SKM-1 (cell line): ENCODE data around the gene BLNK.
A peak's percentile ranks its signal among the peaks of the same experiment; 100 is the strongest.
"Not testable (repeated sequence)": the region's sequence is repeated elsewhere in the genome, so short reads cannot be mapped to it uniquely, and the experiment has no call there.

Experiments used
- DNase-seq: peaks from one replicate; lab custom pipeline; 2025; ENCODE audit not compliant: unreplicated experiment; lab: John Stamatoyannopoulos, UW

The BLNK gene

DNA sequence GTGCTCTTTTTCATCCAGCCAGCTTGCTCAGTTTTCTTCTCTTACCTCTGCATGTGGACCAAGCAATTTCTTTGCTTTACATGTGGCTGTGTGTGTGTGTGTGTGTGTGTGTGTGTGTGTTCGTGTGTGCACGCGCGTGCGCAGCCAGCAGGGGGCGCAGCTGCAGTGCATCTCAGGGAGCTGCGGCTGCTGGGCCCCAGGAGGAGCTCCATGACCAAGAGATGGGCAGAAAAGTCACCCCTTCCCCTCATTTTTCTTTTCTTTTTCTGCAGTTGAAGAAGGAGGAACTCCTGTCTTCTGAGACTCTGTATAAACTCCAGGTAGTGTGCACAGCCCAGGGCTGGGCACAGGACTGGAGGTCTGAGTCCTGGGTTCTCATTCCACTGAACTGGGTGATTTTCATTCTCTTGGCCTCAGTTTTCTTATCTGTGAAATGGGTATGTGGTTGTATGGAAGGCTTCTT lies 41.8 kb downstream of the BLNK start:
- DNase-seq: peak; percentile 20

DNA sequence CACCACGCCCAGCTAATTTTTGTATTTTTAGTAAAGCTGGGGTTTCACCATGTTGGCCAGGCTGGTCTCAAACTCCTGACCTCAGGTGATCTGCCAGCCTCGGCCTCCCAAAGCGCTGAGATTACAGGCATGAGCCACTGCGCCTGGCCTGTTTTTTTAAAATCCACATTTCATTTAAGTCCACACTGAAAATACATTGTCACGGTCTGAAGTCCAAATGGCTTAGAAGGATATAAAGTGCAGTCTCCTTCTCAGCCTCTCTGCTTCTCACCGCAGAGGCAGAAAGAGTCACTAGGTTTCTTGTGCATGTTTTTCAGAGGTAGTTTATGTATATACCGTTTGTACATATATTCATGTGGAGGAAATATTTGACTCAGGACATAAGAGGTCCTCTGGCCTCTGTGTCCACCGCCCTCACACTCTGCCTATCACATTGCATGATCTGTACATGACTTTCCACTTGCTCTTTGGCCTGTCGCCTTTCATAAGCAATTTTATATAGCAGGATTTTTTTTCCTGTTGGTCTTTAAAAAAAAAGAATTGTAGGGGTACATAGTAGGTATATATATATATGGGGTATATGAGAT lies 42.9 kb downstream of the BLNK start:
- no peak for DNase-seq

DNA sequence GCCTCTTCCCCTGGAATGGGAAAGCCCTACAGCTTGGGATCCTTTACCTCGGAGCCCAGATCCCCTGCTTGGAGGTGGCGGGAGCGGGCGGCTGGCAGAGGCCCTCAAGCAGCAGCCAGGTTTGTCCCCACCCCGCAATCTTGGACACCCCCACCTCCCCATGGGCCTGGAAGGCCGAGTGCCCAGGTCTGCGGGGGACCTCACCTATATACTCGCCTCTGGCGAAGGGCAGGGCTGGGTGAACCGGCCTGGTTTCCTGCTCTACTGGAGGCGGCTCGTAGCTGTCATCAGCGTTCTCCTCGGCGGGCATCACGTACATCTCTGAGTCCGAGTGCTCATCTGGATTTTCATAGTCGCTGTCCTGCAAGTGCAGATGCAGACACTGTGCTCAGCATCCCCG lies 44.2 kb downstream of the BLNK start:
- no peak for DNase-seq

DNA sequence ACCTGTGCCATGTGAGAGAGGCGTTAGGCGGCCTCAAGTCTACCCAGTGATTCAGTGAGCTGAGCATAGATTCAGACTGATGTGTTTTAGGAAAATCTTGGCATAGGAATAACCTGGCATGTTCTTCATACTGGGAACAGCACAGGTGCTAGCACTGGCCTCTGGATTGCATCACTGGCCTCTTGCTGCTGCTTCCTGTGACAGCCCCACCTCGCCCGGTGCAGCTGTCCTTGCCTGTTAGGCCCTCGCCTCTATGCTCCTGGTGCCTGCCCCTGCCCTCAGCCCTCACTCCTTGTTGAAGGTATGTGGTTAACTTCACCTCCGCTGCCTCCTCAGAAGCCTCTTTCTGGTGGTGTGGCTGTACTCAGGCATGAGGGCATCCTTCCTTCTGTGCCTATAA lies 46.2 kb downstream of the BLNK start:
- no peak for DNase-seq

DNA sequence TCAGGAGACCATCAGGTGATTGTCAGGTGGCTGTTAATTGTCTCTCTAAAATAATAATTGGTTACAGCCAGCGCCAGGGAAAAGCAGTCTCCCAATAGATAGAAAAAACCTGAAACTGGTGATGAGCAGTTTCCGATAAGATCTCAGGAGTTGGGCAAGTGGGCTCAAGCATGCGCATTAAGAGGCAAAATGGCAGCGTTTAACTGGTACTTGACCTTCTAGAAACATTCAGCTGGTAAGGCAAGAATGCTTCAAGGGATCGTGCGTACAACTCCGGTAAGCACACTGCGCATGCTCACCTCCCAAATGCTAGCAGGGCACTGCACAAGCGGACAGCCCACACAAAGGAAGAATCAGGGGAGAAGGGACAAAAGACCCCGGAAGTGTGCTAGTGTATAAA lies 48.5 kb downstream of the BLNK start:
- DNase-seq: no peak

DNA sequence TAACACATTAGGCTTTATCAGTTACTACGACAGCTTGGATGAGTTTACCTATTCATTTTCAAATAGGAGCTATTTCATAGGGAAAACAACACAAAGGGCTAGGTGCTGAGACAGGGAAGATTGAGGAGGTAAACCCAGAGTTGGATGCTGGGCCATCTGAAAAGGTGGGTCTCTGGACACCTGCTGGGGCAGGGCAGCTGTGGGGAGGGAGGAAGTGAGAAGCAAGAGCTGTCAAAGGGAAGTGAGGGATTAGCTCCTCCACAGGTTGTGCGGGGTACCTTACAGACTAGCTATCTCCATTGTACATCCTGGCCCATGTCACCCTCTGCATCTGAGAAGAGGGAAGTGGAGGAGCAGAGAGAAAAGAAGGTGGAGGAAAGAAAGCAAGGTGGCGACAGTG lies 48.9 kb downstream of the BLNK start:
- no peak for DNase-seq

DNA sequence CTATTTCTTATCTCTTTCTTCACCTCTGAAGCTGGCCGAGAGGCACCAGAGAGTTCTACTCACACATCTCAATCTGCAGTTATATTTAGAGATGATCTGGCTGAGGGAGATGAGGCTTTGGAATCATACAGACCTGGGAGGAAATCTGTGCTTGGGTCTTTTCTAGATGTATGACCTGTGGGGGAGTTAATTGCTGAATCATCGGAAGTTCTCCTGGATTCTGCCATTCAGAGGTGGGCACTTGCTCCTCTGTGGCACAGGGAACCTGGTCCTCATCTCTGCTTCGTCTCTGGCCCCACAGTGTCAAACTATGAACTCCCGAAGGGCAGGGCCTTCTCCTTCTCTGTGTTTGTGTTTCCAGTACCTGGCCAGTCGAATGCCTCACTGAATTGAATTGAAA lies 52.5 kb downstream of the BLNK start:
- DNase-seq: no peak

DNA sequence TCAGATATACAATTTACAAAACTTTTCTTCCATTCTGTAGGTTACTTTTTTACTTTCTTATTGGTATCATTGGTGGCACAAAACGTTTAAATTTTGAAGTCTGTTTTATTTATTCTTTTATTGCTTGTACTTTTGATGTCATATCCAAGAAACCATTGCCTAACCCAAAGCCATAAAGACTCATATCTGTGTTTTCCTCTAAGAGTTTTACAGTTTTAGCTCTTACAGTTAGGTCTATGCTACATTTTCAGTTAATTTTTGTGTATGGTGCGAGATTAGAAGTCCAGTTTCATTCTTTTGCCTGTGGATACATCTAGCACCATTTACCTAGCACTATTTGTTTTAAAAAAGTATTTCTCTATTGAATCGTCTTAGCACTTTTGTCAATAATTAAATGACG lies 53.7 kb downstream of the BLNK start:
- DNase-seq: no peak

DNA sequence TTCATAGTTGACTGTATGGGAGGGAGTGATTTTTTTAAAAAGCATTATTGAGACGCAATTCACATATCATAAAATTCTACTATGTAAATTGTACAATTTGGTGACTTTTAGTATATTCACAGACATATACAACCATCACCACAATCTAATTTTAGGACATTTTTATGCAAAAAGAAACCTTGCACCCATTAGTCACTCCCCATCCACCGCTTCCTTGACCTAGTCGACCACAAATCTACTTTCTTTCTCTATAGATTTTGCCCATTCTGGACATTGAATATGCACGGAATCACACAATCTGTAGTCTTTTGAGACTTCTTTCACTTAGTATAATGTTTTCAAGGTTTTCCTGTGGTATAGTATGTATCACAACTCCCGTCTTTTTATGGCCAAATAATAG lies 54.6 kb downstream of the BLNK start:
- no peak for DNase-seq

DNA sequence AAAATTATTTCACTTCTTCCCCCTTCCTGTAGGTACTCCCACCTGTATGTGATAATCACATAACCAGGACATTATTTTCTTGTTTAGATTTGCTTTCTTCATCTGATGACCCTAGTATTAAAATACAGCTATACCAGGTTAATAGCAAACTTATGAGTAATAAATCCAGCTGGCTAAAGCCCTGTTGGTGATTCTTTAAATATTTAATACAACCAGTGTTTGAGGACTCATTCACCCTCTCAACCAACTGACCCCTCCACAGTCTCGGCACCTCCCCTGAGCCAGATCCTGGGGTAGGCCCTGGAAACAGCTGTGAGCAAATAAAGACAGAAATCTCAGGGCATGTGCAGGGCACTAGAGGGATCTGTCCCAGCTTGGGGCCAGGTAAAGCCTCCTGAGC lies 58.5 kb downstream of the BLNK start:
- no peak for DNase-seq

DNA sequence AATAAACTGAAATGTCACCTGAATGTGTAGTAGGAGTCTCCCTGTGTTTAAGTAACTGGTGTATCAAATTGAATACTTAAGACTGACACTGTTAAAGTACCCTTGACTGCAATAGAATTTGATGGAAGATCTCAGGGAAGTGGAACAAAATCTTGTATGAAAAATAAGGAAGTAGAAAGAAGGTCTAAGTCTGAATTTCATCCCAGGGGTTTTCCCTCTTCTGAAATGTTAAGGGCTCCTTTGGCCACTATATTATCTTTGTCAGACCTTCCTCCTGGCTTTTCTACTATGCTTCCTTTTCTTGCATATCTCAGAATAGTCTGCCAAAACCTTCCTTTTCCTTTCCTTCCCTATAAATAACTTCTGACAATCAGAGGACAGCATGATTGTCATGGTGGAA lies 59.6 kb downstream of the BLNK start:
- DNase-seq: no peak

DNA sequence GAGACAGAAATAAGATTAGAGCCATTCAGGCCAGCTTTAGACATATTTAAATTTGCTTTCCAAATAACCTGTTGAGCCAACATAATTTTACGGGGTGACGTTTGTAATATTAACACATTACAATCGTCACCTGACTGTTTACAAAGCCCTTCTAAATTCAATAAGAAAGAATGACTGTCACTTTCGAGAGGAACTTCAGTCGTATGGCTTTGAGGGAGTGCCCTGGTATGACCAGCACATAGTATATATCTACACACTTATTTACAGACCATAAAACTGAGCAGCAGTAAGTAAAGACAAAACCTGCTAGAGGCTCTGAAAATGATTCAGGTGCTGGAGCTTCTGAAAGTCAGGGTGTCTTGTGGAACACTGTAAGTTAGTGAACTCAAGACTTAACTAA lies 62.4 kb downstream of the BLNK start:
- no peak for DNase-seq

DNA sequence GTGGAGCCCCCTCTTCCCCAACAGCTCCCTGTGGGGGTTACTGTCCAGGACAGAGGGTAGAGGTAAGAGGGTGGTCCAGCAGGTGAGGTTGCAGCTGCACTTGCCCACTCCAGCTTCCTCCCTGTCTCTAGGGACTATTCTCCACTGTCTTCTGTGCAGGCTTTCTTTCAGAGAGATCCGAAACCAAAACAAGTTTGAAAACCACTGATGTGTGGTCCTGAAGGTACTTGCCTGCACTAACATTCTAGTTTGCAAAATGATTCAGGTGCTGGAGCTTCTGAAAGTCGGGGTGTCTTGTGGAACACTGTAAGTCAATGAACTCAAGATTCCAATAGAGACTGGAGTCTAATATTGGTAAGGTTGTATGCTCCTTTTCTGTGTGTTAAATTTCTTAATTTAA lies 63.1 kb downstream of the BLNK start:
- no peak for DNase-seq

DNA sequence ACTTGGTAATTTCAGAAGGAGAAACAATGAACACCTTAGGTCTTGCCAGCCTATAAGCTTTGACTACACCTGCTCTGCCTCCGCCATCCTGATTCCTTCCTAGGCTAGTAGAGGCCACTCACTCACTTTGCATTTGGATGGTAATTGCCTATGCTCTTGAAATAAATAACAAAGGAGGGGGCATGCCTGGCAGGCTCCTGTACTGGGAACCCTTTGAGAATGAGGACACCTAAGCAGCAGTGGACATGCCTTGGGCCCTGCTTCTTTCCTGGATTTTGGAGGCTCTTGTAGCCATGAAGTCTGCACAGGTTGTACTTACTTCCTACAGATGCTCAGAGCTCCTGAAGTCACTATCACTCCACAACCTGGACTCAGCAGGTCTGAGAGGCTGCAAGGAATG lies 65.8 kb downstream of the BLNK start:
- no peak for DNase-seq

DNA sequence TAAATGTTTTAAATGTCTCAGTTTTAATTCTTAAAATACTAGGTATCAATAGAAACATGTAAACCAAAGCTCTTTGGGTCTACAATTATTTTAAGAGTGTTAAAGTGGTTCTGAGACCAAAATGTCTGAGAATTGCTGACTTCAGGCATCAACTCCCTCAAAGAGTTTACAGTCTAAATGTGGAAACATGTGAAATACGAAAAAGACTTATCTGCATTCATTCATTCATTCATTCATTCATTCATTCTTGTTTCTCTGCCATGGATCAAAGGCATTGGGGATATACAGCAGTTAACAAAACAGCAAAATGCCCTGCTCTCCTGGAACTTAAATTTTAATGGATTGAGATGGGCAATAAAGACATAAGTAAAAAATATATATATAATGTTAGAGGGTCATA lies 69.8 kb downstream of the BLNK start:
- DNase-seq: no peak

DNA sequence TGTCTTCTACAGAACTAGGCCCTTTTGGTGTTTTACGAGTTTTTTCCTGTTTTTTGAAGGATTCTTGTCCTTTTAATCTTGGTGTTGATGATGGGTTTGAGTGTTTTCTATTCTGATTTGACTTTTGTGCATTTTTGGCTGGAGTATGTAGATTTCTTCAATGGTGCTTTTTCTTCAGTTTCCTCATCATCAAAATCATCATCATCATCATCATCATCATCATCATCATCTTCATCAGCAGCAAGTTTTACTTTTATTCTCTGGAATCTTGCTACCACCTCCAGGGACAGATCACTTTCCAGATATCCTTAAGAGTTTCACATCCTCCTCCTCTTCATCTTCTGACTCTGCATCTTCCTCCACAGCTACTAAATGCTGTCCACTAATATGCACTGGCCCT lies 81.9 kb downstream of the BLNK start:
- DNase-seq: not testable (repeated sequence)

DNA sequence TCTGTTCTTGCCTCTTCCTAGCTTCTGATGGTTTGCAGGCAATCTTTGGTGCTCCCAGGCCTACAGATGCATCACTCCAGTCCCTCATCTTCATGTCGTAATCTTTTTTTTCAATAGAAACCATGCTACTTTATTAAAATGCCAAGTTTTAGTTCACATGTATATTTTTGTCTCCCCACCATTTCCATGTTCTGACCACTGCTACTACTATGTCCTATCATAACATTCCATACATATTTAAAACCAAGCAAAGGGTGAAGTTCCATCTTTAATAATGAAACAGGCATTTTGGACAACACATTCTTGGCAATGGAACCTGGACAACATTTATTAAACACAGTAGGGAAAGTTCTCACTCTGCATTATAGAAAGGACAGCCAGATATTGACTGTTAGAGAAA lies 82.5 kb downstream of the BLNK start:
- DNase-seq: no peak

DNA sequence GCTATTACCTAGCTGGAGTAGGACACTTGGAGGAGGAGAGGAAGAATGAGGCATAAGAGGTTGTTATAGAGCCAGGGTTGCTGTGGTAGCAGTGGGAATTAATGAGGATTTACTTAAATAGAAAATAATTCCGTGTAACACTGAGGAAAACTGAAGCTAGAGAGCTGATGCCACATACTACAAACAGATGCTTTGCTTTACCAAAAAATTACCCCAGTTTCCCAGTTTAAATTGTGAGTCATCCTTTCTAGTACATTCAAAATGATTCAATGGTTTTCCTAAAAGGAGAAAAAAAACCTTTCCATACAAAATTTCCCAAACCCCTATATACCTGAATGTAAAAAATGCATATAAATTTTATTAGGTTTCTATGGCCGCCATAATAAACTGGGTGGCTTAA lies 82.9 kb downstream of the BLNK start:
- DNase-seq: no peak

DNA sequence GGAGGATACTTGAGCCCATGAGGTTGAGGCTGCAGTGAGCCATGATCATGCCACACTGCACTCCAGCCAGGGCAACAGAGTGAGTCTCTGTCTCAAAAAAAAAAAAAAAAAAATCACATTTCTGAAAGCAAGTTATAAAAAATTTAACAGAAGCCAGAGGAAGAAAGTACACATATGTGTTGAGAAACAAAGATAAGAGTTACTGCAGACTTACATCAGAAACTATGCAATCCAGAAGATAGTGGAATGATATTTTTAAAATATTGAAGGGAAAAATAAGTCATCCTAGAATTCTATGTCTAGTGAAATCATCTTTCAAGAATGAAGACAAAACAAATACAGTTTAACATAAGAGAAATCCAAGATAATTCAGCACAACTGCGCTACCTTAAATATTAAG lies 94.4 kb downstream of the BLNK start:
- no peak for DNase-seq

DNA sequence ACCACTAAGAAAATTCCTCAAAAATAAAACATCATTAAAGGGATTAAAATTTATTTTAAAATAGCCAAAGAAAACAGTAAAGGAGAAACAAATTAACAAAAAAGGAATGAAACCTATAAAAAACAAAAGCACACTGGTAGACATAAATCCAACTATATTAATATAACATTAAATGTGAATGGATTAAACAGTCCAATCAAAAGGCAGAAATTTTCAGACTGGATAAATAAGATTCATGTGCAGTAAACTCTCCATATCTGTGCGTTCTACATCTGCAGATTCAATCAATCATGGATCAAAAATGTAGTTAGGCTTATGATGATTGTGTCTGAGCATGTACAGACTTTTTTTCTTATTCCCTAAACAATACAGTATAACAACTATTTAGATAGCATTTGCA lies 98.7 kb downstream of the BLNK start:
- no peak for DNase-seq

DNA sequence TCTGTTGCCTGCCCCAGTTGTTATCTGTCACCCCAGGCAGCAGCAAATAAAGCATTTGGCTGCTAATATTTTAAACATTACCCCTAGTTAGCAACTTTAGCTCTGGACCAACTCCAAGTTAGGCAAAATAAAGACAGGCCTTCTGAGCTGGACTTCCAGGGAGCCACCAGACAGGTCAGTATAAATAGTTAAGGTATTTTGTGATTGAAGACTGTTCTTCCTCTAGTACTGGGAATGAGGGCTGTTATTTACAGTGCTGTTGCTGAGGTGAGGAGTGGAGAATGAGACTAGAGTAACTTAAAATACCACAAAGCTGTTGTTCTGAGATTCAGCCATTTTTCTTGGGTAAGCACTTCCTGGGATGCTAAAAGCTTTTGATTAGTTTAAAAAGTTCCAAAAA lies 101.1 kb downstream of the BLNK start:
- no peak for DNase-seq

DNA sequence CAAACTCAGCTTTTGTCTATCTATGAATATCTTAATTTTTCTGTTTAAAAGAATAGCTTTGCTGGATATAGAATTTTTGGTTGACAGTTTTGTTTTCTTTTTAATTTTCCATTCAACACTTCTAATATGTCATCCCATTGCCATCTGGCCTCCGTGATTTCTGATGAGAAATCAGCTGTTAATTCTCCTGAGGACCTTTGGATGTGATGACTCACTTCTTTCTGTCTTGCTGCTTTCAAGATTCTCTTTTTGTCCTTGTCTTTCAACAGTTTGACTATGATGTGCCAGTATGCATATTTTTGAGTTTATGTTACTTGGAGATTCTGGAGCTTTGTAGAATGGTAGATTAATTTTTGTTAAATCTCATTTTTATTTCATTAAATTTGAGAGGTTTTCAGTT lies 102.8 kb downstream of the BLNK start:
- DNase-seq: no peak

DNA sequence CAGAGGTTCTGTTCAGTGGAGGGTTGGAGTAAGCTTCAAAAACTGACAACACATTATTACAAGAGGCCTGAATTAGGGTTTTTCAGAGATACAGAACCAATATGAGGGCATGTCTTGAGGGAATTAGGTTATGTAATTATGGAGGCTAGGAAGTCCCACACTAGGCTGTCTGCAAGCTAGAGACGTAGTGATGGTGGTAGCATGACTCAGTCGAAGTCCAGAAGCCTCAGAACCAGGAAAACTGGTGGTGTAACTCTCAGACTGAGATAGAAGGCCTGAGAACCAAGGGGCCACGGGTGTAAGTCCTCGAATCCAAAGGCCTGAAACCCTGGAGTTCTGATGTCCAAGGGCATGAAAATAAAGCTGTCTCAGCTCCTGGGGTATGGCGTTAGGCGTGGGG lies 105.6 kb downstream of the BLNK start:
- DNase-seq: no peak

DNA sequence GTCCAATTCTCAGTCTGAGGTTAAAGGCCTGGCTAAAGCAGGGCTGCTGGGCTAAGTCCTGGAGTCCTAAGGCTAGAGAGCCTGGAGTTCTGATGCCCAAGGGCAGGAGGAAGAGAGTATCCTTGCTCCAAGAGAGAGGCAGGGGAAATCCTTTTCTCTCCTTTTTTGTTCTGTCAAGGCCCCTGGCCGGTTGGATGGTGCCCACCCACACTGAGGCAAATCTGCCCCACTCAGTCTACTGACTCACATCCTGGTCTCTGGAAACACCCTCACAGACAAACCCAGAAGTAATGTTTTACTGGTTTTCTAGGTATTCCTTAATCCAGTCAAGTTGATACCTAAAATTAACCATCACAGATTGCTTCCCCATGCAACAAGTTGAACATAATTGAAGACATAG lies 118.3 kb downstream of the BLNK start:
- no peak for DNase-seq
